HCT116 (cell line): Measurements from ENCODE around the gene TSPEAR. TPM values are rescaled to one million over a fixed set of nuclear protein-coding genes. Genes with fewer than 3 reads are reported as not detected.

ENCODE experiments used
- ATAC-seq: fragments of 200-7000 bp; cut with Tn5 transposase; 2 replicates; pipeline ENCODE4 v1.9.1; 2020; ENCODE audit warnings: mild to moderate bottlenecking, moderate library complexity
- BruUV-seq: library from RNA; stranded (reverse); fragments of 400-500 nt; replicated peaks from 2 replicates; lab custom pipeline; 2021; lab: Mats Ljungman, UMichigan
- CTCF ChIA-PET: fragments of 300-600 bp; sonication (Branson Sonifier 250); formaldehyde crosslinking; loops from one replicate; lab custom pipeline; 2021; ENCODE audit warnings: antibody characterized with exemption; lab: Charles Lee
- POLR2A ChIA-PET: fragments of 300-600, 350-600 bp; sonication (Branson Sonifier 250); formaldehyde crosslinking; loops from one replicate; lab custom pipeline; 2021; ENCODE audit warnings: antibody characterized with exemption; lab: Charles Lee
- RAD21 ChIA-PET, 2 experiments: fragments of 300-600 bp; sonication (Branson Sonifier 250); formaldehyde crosslinking; loops; one replicate each; lab custom pipeline; 2023; ENCODE audit warnings: low total read pairs in 2 of 2; ENCODE audit not compliant: uncharacterized antibody in 2 of 2, unreplicated experiment in 2 of 2, low non-redundant PET in 1 of 2; lab: Charles Lee
- DNase-seq: peaks from one replicate; pipeline ENCODE4 v3.0.0-alpha.2; 2010; ENCODE audit warnings: low read depth, low spot score
- H2AFZ ChIP-seq: fragments of 200-600 bp; shearing (Covaris generic), sonication (generic); 2 replicates; pipeline ENCODE4 v1.6.1; 2017; ENCODE audit warnings: low read depth, mixed run types, mixed read lengths, antibody characterized with exemption, low read length; ENCODE audit not compliant: poor library complexity, severe bottlenecking
- H3K27ac ChIP-seq: 2 replicates; pipeline ENCODE4 v1.5.1; 2012; ENCODE audit warnings: low read depth, low read length
- H3K27me3 ChIP-seq: fragments of 200-600 bp; sonication (generic); 2 replicates; pipeline ENCODE4 v1.6.1; 2016; ENCODE audit warnings: mixed run types, low read length, mixed read lengths; ENCODE audit not compliant: insufficient read depth
- H3K36me3 ChIP-seq, 2 experiments: fragments of 200-500 bp in 1 of 2; fragments of 200-600 bp in 1 of 2; sonication (Bioruptor generic) in 1 of 2; sonication (generic) in 1 of 2; 2 replicates each; pipeline versions ENCODE4 v1.5.1 to v1.6.1; 2014 to 2016; ENCODE audit warnings: low read length in 2 of 2, inconsistent platforms in 1 of 2, mixed read lengths in 1 of 2, mixed run types in 1 of 2; ENCODE audit not compliant: insufficient read depth in 2 of 2, control insufficient read depth in 1 of 2
- H3K4me1 ChIP-seq, 2 experiments: fragments of 200-600 bp in 1 of 2; sonication (generic) in 1 of 2; 2 replicates each; pipeline versions ENCODE4 v1.5.1 to v1.6.1; 2012 to 2017; ENCODE audit warnings: low read length in 2 of 2, inconsistent platforms in 1 of 2, mild to moderate bottlenecking in 1 of 2, mixed read lengths in 1 of 2, mixed run types in 1 of 2, moderate library complexity in 1 of 2; ENCODE audit not compliant: insufficient read depth in 2 of 2, control insufficient read depth in 1 of 2
- H3K4me2 ChIP-seq: fragments of 200-600 bp; sonication (generic); 2 replicates; pipeline ENCODE4 v1.6.1; 2017; ENCODE audit warnings: mixed run types, low read length, mixed read lengths
- H3K4me3 ChIP-seq, 2 experiments: fragments of 200-600 bp in 1 of 2; sonication (generic) in 1 of 2; replicated peaks in 1 of 2; 2 replicates each; pipeline ENCODE4 v1.5.1; 2011 to 2016; ENCODE audit warnings: low read length in 2 of 2, control low read depth in 1 of 2, low read depth in 1 of 2, mild to moderate bottlenecking in 1 of 2, mixed read lengths in 1 of 2, mixed run types in 1 of 2
- H3K79me2 ChIP-seq: fragments of 200-600 bp; sonication (generic); 2 replicates; pipeline ENCODE4 v1.6.1; 2017; ENCODE audit warnings: mild to moderate bottlenecking, mixed run types, low read length, moderate library complexity, mixed read lengths; ENCODE audit not compliant: insufficient read depth
- H3K9ac ChIP-seq: fragments of 200-600 bp; sonication (generic); 2 replicates; pipeline ENCODE4 v1.6.1; 2016; ENCODE audit warnings: low read length, mixed read lengths
- H3K9me2 ChIP-seq: fragments of 200-600 bp; sonication (generic), shearing (Covaris generic); 2 replicates; pipeline ENCODE4 v1.6.1; 2017; ENCODE audit warnings: mixed run types, mild to moderate bottlenecking, moderate library complexity; ENCODE audit not compliant: insufficient read depth
- H3K9me3 ChIP-seq, 2 experiments: fragments of 200-500 bp in 1 of 2; fragments of 200-600 bp in 1 of 2; sonication (Bioruptor generic) in 1 of 2; sonication (generic) in 1 of 2; 2 replicates each; pipeline ENCODE4 v1.6.1; 2014 to 2017; ENCODE audit warnings: low read length in 2 of 2, mixed read lengths in 2 of 2, inconsistent platforms in 1 of 2, low read depth in 1 of 2, mild to moderate bottlenecking in 1 of 2, mixed run types in 1 of 2, moderate library complexity in 1 of 2; ENCODE audit not compliant: control insufficient read depth in 1 of 2, insufficient read depth in 1 of 2
- H4K20me1 ChIP-seq: fragments of 200-600 bp; sonication (generic), shearing (Covaris generic); 2 replicates; pipeline ENCODE4 v1.6.1; 2017; ENCODE audit warnings: mixed run types, mild to moderate bottlenecking, moderate library complexity; ENCODE audit not compliant: insufficient read depth
- ATF3 ChIP-seq: IDR thresholded peaks from 2 replicates; pipeline ENCODE4 v1.6.1; 2012
- CBX3 ChIP-seq: IDR thresholded peaks from 2 replicates; pipeline ENCODE4 v1.6.1; 2012; ENCODE audit warnings: low read depth
- CEBPB ChIP-seq: IDR thresholded peaks from 2 replicates; pipeline ENCODE4 v1.6.1; 2012; ENCODE audit warnings: low read depth
- ELF1 ChIP-seq: IDR thresholded peaks from 2 replicates; pipeline ENCODE4 v1.6.1; 2012; ENCODE audit warnings: low read depth, borderline replicate concordance
- EZH2 ChIP-seq: fragments of 200-600 bp; sonication (generic); IDR thresholded peaks from 2 replicates; pipeline ENCODE4 v1.6.1; 2017; ENCODE audit warnings: antibody characterized with exemption, mixed run types
- FOSL1 ChIP-seq: IDR thresholded peaks from 2 replicates; pipeline ENCODE4 v1.6.1; 2012; ENCODE audit warnings: low read depth
- POLR2AphosphoS5 ChIP-seq: IDR thresholded peaks from 2 replicates; pipeline ENCODE4 v1.6.1; 2011; ENCODE audit warnings: mild to moderate bottlenecking, low read depth, low read length, moderate library complexity
- REST ChIP-seq: IDR thresholded peaks from 2 replicates; pipeline ENCODE4 v1.6.1; 2012; ENCODE audit warnings: low read depth
- SP1 ChIP-seq: IDR thresholded peaks from 2 replicates; pipeline ENCODE4 v1.6.1; 2012; ENCODE audit warnings: low read depth
- YY1 ChIP-seq: IDR thresholded peaks from 2 replicates; pipeline ENCODE4 v1.6.1; 2011; ENCODE audit warnings: low read length, low read depth, moderate library complexity, mild to moderate bottlenecking; ENCODE audit not compliant: insufficient replicate concordance; ENCODE audit errors: extremely low read depth
- ZNF274 ChIP-seq: fragments of 200-500 bp; sonication (Bioruptor generic); IDR thresholded peaks from 2 replicates; pipeline ENCODE4 v1.6.1; 2014; ENCODE audit warnings: mild to moderate bottlenecking, low read depth, low read length, inconsistent platforms
- intact Hi-C: fragments of 100-400 bp; cut with micrococcal nuclease; formaldehyde crosslinking; loops from 2 replicates; pipeline ENCODE4 v1.10.0; 2022
- total RNA-seq: library from RNA; stranded (reverse); gene quantifications from one replicate; pipeline ENCODE4 v1.2.1, GENCODE V29; 2021; ENCODE audit not compliant: unreplicated experiment

The TSPEAR gene
- total RNA-seq, 1 experiment from 2014 or later = not detected

GRCh38 chr21:44496564-44497550, 214.5 kb downstream of the TSPEAR start:
- DNase-seq (no peak), ATAC-seq (no peak)
- H3K9ac ChIP-seq = no peak overlapping the region
- TF ChIP-seq SP1 (no peak), YY1 (no peak), EZH2 (no peak), CEBPB (no peak), ZNF274 (no peak), POLR2AphosphoS5 (no peak), FOSL1 (no peak), REST (no peak), CBX3 (no peak), ELF1 (no peak), ATF3 (no peak)
- no peak overlapping the region for H3K27ac ChIP-seq
- POLR2A ChIA-PET = no interaction called here
- H3K36me3 ChIP-seq = no peaks in the 10 kb centered on the region
- no peaks in the 10 kb centered on the region for H3K4me1 ChIP-seq
- CTCF ChIA-PET = no interaction called here
- H3K4me3 ChIP-seq = no peak overlapping the region
- H4K20me1 ChIP-seq = no peaks in the 10 kb centered on the region
- BruUV-seq = no TSS peak
- intact Hi-C loops = no loop called here
- H3K9me3 ChIP-seq = peaks cover 9 to 12% of the 10 kb centered on the region in 2 experiments; a peak in 2 of 4 replicates
- H3K27me3 ChIP-seq = peaks cover 19% of the 10 kb centered on the region; the same call in 1 of the 2 replicates
- RAD21 ChIA-PET = no interaction called here
- no peaks in the 10 kb centered on the region for H3K9me2 ChIP-seq
- H3K79me2 ChIP-seq = no peaks in the 10 kb centered on the region
- no peak overlapping the region for H2AFZ ChIP-seq
- no peak overlapping the region for H3K4me2 ChIP-seq
